HG03558 (cell line): ENCODE data around the gene HPSE2.

Source experiments
- ATAC-seq: cut with Tn5 transposase; IDR thresholded peaks from one replicate; pipeline ENCODE4 v1.9.1; 2021; ENCODE audit warnings: moderate number of reproducible peaks; ENCODE audit not compliant: unreplicated experiment; ENCODE audit errors: extremely low read depth

HPSE2 gene

GRCh38 chr10:98407744-98408241 lies 827.9 kb downstream of the HPSE2 start:
- no peak for ATAC-seq
